GM12872 (cell line): ENCODE results near the gene FAM110A.

ENCODE experiments used
- CTCF ChIP-seq: IDR thresholded peaks from 3 replicates; pipeline ENCODE4 v1.5.1; 2011; ENCODE audit warnings: low read depth, mild to moderate bottlenecking, low read length, moderate library complexity; ENCODE audit not compliant: insufficient read depth

FAM110A gene

GRCh38 chr20:821731-822065 lies 11.8 kb upstream of the FAM110A start:
- no peak for TF ChIP-seq CTCF

GRCh38 chr20:822651-823573 lies 10.6 kb upstream of the FAM110A start:
- no peak for TF ChIP-seq CTCF

GRCh38 chr20:823574-823902 lies 10.0 kb upstream of the FAM110A start:
- no peak for TF ChIP-seq CTCF

GRCh38 chr20:824490-824889 lies 9.0 kb upstream of the FAM110A start:
- no peak for TF ChIP-seq CTCF

- TF ChIP-seq CTCF, result no peak
These were observed 8.6 kb upstream of the FAM110A start for GRCh38 chr20:824916-825315.

- TF ChIP-seq CTCF, result no peak
These were observed 7.6 kb upstream of the FAM110A start for GRCh38 chr20:825710-826421.

- no peak for TF ChIP-seq CTCF
These were observed 6.7 kb upstream of the FAM110A start for GRCh38 chr20:826695-827323.
